Stimulated activated naive CD8-positive, alpha-beta T cell treated with anti-CD3 and anti-CD28 coated beads, Interleukin-15, Interleukin-2, amounts not matched to agents 100 ng/mL and 50 ng/mL, for 24 hours (primary cell): ENCODE results near the gene NPAS3.

Experiments
- H3K27ac Mint-ChIP-seq: one replicate; pipeline ENCODE4 v1.8.0; 2021; ENCODE audit warnings: mild to moderate bottlenecking, mixed read lengths
- H3K27me3 Mint-ChIP-seq: one replicate; pipeline ENCODE4 v1.8.0; 2021; ENCODE audit warnings: mixed read lengths
- H3K36me3 Mint-ChIP-seq: one replicate; pipeline ENCODE4 v1.8.0; 2021; ENCODE audit warnings: low read depth, mixed read lengths
- H3K4me1 Mint-ChIP-seq: one replicate; pipeline ENCODE4 v1.8.0; 2021; ENCODE audit warnings: low read depth, mixed read lengths
- H3K4me3 Mint-ChIP-seq: one replicate; pipeline ENCODE4 v1.8.0; 2021; ENCODE audit warnings: mild to moderate bottlenecking, mixed read lengths
- H3K9me3 Mint-ChIP-seq: one replicate; pipeline ENCODE4 v1.8.0; 2021; ENCODE audit warnings: mixed read lengths

The NPAS3 gene

DNA sequence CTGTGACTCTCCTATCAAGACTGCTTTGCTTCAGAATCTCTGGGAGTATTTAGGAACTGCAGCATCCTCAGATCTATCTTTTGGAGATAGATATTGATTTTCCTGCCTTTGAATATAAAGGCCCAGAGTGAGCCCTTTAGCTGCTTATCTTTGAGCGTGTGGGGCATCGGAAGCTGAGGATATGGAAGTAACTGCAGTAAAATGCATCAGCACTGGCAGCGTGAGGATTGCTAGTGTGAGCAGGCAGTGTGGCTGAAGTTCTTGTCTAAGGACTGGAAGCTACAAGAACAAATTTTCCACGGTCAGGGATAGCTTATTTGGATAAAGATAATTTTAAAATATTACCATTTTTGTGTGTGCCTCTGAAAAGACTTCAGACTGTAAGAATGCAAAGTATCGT is 474.7 kb downstream of the NPAS3 start:
- H3K9me3 Mint-ChIP-seq = no peaks in the 10 kb centered on the region
- no peak overlapping the region for H3K27ac Mint-ChIP-seq
- H3K4me1 Mint-ChIP-seq = no peaks in the 10 kb centered on the region
- H3K4me3 Mint-ChIP-seq = no peak overlapping the region
- no peaks in the 10 kb centered on the region for H3K27me3 Mint-ChIP-seq
- H3K36me3 Mint-ChIP-seq = no peaks in the 10 kb centered on the region

GRCh38 chr14:33414041-33414440 is 475.4 kb downstream of the NPAS3 start:
- no peak overlapping the region for H3K27ac Mint-ChIP-seq
- H3K4me1 Mint-ChIP-seq = no peaks in the 10 kb centered on the region
- no peaks in the 10 kb centered on the region for H3K9me3 Mint-ChIP-seq
- H3K36me3 Mint-ChIP-seq = no peaks in the 10 kb centered on the region
- no peak overlapping the region for H3K4me3 Mint-ChIP-seq
- no peaks in the 10 kb centered on the region for H3K27me3 Mint-ChIP-seq

GRCh38 chr14:33420051-33420627 is 481.5 kb downstream of the NPAS3 start:
- Mint-ChIP-seq H3K27me3 (no peaks in the 10 kb centered on the region), H3K27ac (no peak overlapping the region), H3K4me3 (no peak overlapping the region), H3K9me3 (no peaks in the 10 kb centered on the region), H3K36me3 (no peaks in the 10 kb centered on the region), H3K4me1 (no peaks in the 10 kb centered on the region)

GRCh38 chr14:33430414-33431035 is 491.8 kb downstream of the NPAS3 start:
- no peaks in the 10 kb centered on the region for H3K27me3 Mint-ChIP-seq
- peaks cover 5% of the 10 kb centered on the region for H3K9me3 Mint-ChIP-seq
- H3K36me3 Mint-ChIP-seq = no peaks in the 10 kb centered on the region
- no peak overlapping the region for H3K4me3 Mint-ChIP-seq
- no peaks in the 10 kb centered on the region for H3K4me1 Mint-ChIP-seq
- no peak overlapping the region for H3K27ac Mint-ChIP-seq

GRCh38 chr14:33432407-33433023 is 493.8 kb downstream of the NPAS3 start:
- Mint-ChIP-seq H3K27ac (no peak overlapping the region), H3K9me3 (peaks cover 5% of the 10 kb centered on the region), H3K4me3 (no peak overlapping the region), H3K36me3 (no peaks in the 10 kb centered on the region), H3K27me3 (peaks cover 4% of the 10 kb centered on the region), H3K4me1 (peaks cover 6% of the 10 kb centered on the region)

- no peaks in the 10 kb centered on the region for H3K36me3 Mint-ChIP-seq
- H3K9me3 Mint-ChIP-seq = peaks cover 5% of the 10 kb centered on the region
- peaks cover 4% of the 10 kb centered on the region for H3K27me3 Mint-ChIP-seq
- H3K4me1 Mint-ChIP-seq = peaks cover 6% of the 10 kb centered on the region
- no peak overlapping the region for H3K4me3 Mint-ChIP-seq
- H3K27ac Mint-ChIP-seq = no peak overlapping the region
These were observed 494.7 kb downstream of the NPAS3 start for GRCh38 chr14:33433396-33433795.

- Mint-ChIP-seq H3K27ac (no peak overlapping the region), H3K4me3 (no peak overlapping the region), H3K36me3 (no peaks in the 10 kb centered on the region), H3K4me1 (peaks cover 6% of the 10 kb centered on the region), H3K9me3 (peaks cover 5% of the 10 kb centered on the region), H3K27me3 (peaks cover 4% of the 10 kb centered on the region)
These were observed 497.4 kb downstream of the NPAS3 start for GRCh38 chr14:33435911-33436689.

DNA sequence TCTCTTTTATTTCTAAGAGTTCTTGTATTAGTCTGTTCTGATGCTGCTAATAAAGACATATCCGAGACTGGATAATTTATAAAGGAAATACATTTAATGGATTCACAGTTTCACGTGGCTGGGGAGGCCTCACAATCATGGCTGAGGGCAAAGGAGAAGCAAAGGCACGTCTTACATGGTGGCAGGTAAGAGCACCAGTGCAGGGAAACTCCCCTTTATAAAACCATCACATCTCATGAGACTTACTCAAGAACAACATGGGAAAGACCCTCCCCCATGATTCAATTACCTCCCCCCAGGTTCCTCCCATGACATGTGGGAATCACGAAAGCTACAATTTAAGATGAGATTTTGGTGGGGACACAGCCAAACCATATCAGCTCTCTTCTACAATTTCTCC is 503.0 kb downstream of the NPAS3 start:
- Mint-ChIP-seq H3K27ac (no peak overlapping the region), H3K9me3 (peaks cover 3% of the 10 kb centered on the region), H3K4me3 (no peak overlapping the region), H3K36me3 (no peaks in the 10 kb centered on the region), H3K27me3 (no peaks in the 10 kb centered on the region), H3K4me1 (no peaks in the 10 kb centered on the region)

DNA sequence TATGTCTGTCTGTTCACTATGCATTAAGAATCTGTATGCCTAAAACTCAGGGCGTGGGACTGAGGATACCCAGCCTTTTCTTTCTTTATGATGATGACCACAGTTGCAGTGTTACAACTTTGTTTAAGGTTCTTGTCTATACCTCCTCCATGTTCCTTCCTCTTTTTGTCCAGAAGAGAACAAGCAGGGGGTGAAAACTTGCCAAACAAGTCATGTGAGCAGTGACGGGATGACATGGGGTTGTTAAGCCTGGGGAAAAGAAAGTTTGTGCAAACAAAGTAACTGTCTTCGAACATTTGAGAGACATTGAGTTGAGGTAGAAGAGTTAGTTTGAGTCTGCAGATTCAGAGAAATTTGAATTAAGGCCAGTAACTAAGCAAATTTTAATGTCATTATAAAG is 505.5 kb downstream of the NPAS3 start:
- H3K27ac Mint-ChIP-seq = no peak overlapping the region
- no peak overlapping the region for H3K4me3 Mint-ChIP-seq
- peaks cover 3% of the 10 kb centered on the region for H3K9me3 Mint-ChIP-seq
- H3K36me3 Mint-ChIP-seq = no peaks in the 10 kb centered on the region
- H3K27me3 Mint-ChIP-seq = no peaks in the 10 kb centered on the region
- no peaks in the 10 kb centered on the region for H3K4me1 Mint-ChIP-seq

- Mint-ChIP-seq H3K27me3 (no peaks in the 10 kb centered on the region), H3K36me3 (no peaks in the 10 kb centered on the region), H3K9me3 (peaks cover 3% of the 10 kb centered on the region), H3K4me3 (no peak overlapping the region), H3K27ac (no peak overlapping the region), H3K4me1 (peaks cover 5% of the 10 kb centered on the region)
These were observed 510.6 kb downstream of the NPAS3 start for GRCh38 chr14:33449268-33449667.

GRCh38 chr14:33449703-33450395 is 511.2 kb downstream of the NPAS3 start:
- Mint-ChIP-seq H3K36me3 (no peaks in the 10 kb centered on the region), H3K9me3 (peaks cover 3% of the 10 kb centered on the region)

GRCh38 chr14:33450416-33450815 is 511.7 kb downstream of the NPAS3 start:
- Mint-ChIP-seq H3K36me3 (no peaks in the 10 kb centered on the region), H3K27ac (no peak overlapping the region), H3K9me3 (peaks cover under 1% of the 10 kb centered on the region), H3K4me1 (peaks cover 7% of the 10 kb centered on the region), H3K27me3 (no peaks in the 10 kb centered on the region), H3K4me3 (no peak overlapping the region)

More at GRCh38 chr14:33449703-33450395, 511.2 kb downstream of the NPAS3 start:
- no peak overlapping the region for H3K27ac Mint-ChIP-seq
- H3K4me1 Mint-ChIP-seq = peaks cover 7% of the 10 kb centered on the region
- H3K4me3 Mint-ChIP-seq = no peak overlapping the region
- H3K27me3 Mint-ChIP-seq = no peaks in the 10 kb centered on the region

GRCh38 chr14:33451211-33451610 is 512.5 kb downstream of the NPAS3 start:
- H3K27me3 Mint-ChIP-seq = no peaks in the 10 kb centered on the region
- H3K4me3 Mint-ChIP-seq = no peak overlapping the region
- no peak overlapping the region for H3K27ac Mint-ChIP-seq
- no peaks in the 10 kb centered on the region for H3K36me3 Mint-ChIP-seq
- no peaks in the 10 kb centered on the region for H3K9me3 Mint-ChIP-seq
- H3K4me1 Mint-ChIP-seq = peaks cover 7% of the 10 kb centered on the region

GRCh38 chr14:33452995-33453394 is 514.3 kb downstream of the NPAS3 start:
- Mint-ChIP-seq H3K27ac (no peak overlapping the region), H3K9me3 (no peaks in the 10 kb centered on the region), H3K36me3 (no peaks in the 10 kb centered on the region), H3K4me3 (no peak overlapping the region), H3K4me1 (peaks cover 7% of the 10 kb centered on the region), H3K27me3 (no peaks in the 10 kb centered on the region)
